GM23338 (cell line): ENCODE results near the gene OAT. TPM values are rescaled to one million over a fixed set of nuclear protein-coding genes. Genes with fewer than 3 reads are reported as not detected.

Source experiments
- ATAC-seq: fragments of 200-7000 bp; cut with Tn5 transposase; 3 replicates; pipeline ENCODE4 v1.9.1; 2020
- DNase-seq: peaks from one replicate; pipeline ENCODE4 v3.0.0-alpha.2; 2015; ENCODE audit warnings: low spot score
- H2AFZ ChIP-seq: fragments of 200-600 bp; sonication (generic); 2 replicates; pipeline ENCODE4 v1.8.0; 2016; ENCODE audit warnings: antibody characterized with exemption, mild to moderate bottlenecking, moderate library complexity
- H3F3A ChIP-seq: fragments of 200-600 bp; sonication (generic); replicated peaks from 2 replicates; pipeline ENCODE4 v1.8.0; 2017; ENCODE audit warnings: antibody characterized with exemption, mixed run types, low read depth
- H3K27ac ChIP-seq: fragments of 200-600 bp; sonication (generic); 2 replicates; pipeline ENCODE4 v1.6.1; 2016; ENCODE audit warnings: low read depth
- H3K27me3 ChIP-seq: fragments of 200-600 bp; sonication (generic); 2 replicates; pipeline ENCODE4 v1.8.0; 2016; ENCODE audit warnings: mild to moderate bottlenecking, mixed run types, moderate library complexity; ENCODE audit not compliant: insufficient read depth
- H3K36me3 ChIP-seq: fragments of 200-600 bp; sonication (generic); 2 replicates; pipeline ENCODE4 v1.8.0; 2016; ENCODE audit warnings: mild to moderate bottlenecking; ENCODE audit not compliant: insufficient read depth
- H3K4me1 ChIP-seq: fragments of 200-600 bp; sonication (generic); 2 replicates; pipeline ENCODE4 v1.8.0; 2016; ENCODE audit warnings: mild to moderate bottlenecking, moderate library complexity; ENCODE audit not compliant: insufficient read depth
- H3K4me2 ChIP-seq: fragments of 200-600 bp; sonication (generic); 2 replicates; pipeline ENCODE4 v1.7.1; 2017; ENCODE audit warnings: mixed run types
- H3K4me3 ChIP-seq: fragments of 200-600 bp; sonication (generic); 2 replicates; pipeline ENCODE4 v1.6.1; 2016; ENCODE audit warnings: mixed run types
- H3K79me2 ChIP-seq: fragments of 200-600 bp; sonication (generic); replicated peaks from 2 replicates; pipeline ENCODE4 v1.8.0; 2017; ENCODE audit warnings: mild to moderate bottlenecking; ENCODE audit not compliant: insufficient read depth
- H3K9me2 ChIP-seq: fragments of 200-600 bp; sonication (generic); 2 replicates; pipeline ENCODE4 v1.8.0; 2017; ENCODE audit not compliant: insufficient read depth
- H4K20me1 ChIP-seq: fragments of 200-600 bp; sonication (generic); replicated peaks from 2 replicates; pipeline ENCODE4 v1.8.0; 2017; ENCODE audit warnings: mild to moderate bottlenecking; ENCODE audit not compliant: insufficient read depth
- H3K27ac Mint-ChIP-seq: 2 replicates; pipeline ENCODE4 v1.8.0; 2020; ENCODE audit warnings: inconsistent platforms, mild to moderate bottlenecking, moderate library complexity, mixed read lengths
- H3K27me3 Mint-ChIP-seq: 3 replicates; pipeline ENCODE4 v1.8.0; 2022; ENCODE audit warnings: low read depth, mild to moderate bottlenecking, moderate library complexity, mixed read lengths, inconsistent platforms; ENCODE audit not compliant: insufficient read depth, poor library complexity
- H3K36me3 Mint-ChIP-seq: 3 replicates; pipeline ENCODE4 v1.8.0; 2021; ENCODE audit warnings: low read depth, mild to moderate bottlenecking, inconsistent platforms, moderate library complexity, mixed read lengths
- H3K4me1 Mint-ChIP-seq: 3 replicates; pipeline ENCODE4 v1.8.0; 2020; ENCODE audit warnings: mild to moderate bottlenecking, inconsistent platforms, mixed read lengths
- H3K4me3 Mint-ChIP-seq: 3 replicates; pipeline ENCODE4 v1.8.0; 2021; ENCODE audit warnings: moderate library complexity, mild to moderate bottlenecking, inconsistent platforms, mixed read lengths
- H3K9me3 Mint-ChIP-seq: 3 replicates; pipeline ENCODE4 v1.8.0; 2020; ENCODE audit warnings: moderate library complexity, mild to moderate bottlenecking, inconsistent platforms, mixed read lengths
- CREB1 ChIP-seq: fragments of 250-450 bp; sonication (Bioruptor Pico); IDR thresholded peaks from 2 replicates; pipeline ENCODE4 v1.5.0; 2020; ENCODE audit warnings: low read depth, mild to moderate bottlenecking, moderate library complexity
- EZH2 ChIP-seq: fragments of 200-600 bp; sonication (generic); IDR thresholded peaks from one replicate; pipeline ENCODE4 v1.8.0; 2017; ENCODE audit warnings: antibody characterized with exemption, mild to moderate bottlenecking, low read depth; ENCODE audit not compliant: unreplicated experiment
- EZH2phosphoT487 ChIP-seq: fragments of 200-600 bp; sonication (generic); IDR thresholded peaks from one replicate; pipeline ENCODE4 v1.8.1; 2018; ENCODE audit warnings: antibody characterized with exemption; ENCODE audit not compliant: unreplicated experiment
- NANOG ChIP-seq: IDR thresholded peaks from 2 replicates; pipeline ENCODE4 v1.6.1; 2016; ENCODE audit warnings: antibody characterized with exemption, borderline replicate concordance
- POLR2AphosphoS5 ChIP-seq: IDR thresholded peaks from 2 replicates; pipeline ENCODE4 v1.6.1; 2016; ENCODE audit warnings: antibody characterized with exemption, low read depth
- REST ChIP-seq: IDR thresholded peaks from one replicate; pipeline ENCODE4 v1.6.1; 2018; ENCODE audit warnings: antibody characterized with exemption; ENCODE audit not compliant: unreplicated experiment
- polyA plus RNA-seq: library from polyadenylated mRNA; unstranded; fragments of >200 nt; fragmentation: Nextera tagmentation; extraction: Ambion mirVana; gene quantifications from 2 replicates; pipeline ENCODE4 v1.2.1, GENCODE V29; 2016
- total RNA-seq: library from RNA; depleted of rRNA; stranded (reverse); fragments of >200 nt; shearing (Covaris generic); gene quantifications from 2 replicates; pipeline ENCODE4 v1.2.3, GENCODE V29; 2014
- TF ChIP-seq, protein P1 (sequence below): IDR thresholded peaks from 2 replicates; pipeline ENCODE4 v1.6.1; 2016; ENCODE audit warnings: antibody characterized with exemption
- TF ChIP-seq, protein P2 (sequence below), 2 experiments: fragments of 200-600 bp in 1 of 2; sonication (generic) in 1 of 2; conservative IDR thresholded peaks; 2 replicates each; pipeline versions ENCODE4 v1.5.1 to v1.6.1; 2016 to 2017; ENCODE audit warnings: antibody characterized with exemption in 2 of 2, low read depth in 2 of 2, mild to moderate bottlenecking in 2 of 2, moderate library complexity in 1 of 2

Gene OAT
- total and polyA plus RNA-seq, 2 experiments from 2014 or later = 131 to 139 TPM

DNA sequence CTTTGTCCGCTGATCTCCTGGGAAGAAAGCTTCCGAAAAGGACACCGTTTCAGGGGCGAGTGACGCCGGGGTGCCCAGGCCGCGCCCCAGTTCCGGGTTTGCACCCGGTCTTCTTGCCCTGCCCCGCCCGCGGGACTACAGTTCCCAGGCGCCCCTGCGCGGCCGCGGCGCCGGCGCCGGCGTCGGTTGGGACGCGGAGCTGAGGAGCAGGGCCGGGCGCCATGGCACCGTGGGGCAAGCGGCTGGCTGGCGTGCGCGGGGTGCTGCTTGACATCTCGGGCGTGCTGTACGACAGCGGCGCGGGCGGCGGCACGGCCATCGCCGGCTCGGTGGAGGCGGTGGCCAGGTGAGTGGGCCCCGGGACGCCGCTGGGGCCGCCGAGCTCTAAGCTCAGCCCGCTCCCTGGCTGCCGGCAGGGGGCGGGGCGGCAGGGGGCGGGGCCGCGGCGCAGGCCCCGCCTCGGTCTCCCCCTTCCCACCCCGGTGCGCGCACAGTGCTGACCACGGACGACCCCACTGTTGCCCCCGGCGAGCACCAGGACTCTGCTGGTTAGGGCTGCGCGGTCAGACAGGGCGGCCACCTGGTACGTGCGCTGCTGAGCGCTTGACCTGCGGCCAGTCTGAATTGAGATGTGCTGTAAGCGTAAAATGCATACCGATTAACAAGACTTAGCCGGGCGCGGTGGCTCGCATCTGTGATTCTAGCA, 43.1 kb upstream of the OAT start, which contains the start of gene LHPP:
Gene LHPP (plus strand): TSS at position 182 of the 706 bp plus-strand sequence. CDS start 40 bp downstream, at position 222.
- Mint-ChIP-seq H3K27ac (peak within 1 kb of the TSS; percentile 85), H3K4me1 (peaks cover 51% of the 10 kb centered on the region), H3K9me3 (no peaks in the 10 kb centered on the region), H3K36me3 (peaks cover 15% of the 10 kb centered on the region), H3K27me3 (peaks cover 18% of the 10 kb centered on the region), H3K4me3 (peak within 1 kb of the TSS; percentile 87)
- H3K79me2 ChIP-seq = peaks cover 18% of the 10 kb centered on the region
- DNase-seq (peak; percentile 89), ATAC-seq (peak; percentile 88)
- H3K36me3 ChIP-seq = peaks cover 4% of the 10 kb centered on the region; the same call in 1 of the 2 replicates
- H2AFZ ChIP-seq = peak within 1 kb of the TSS; percentile 92
- H3K27me3 ChIP-seq = no peaks in the 10 kb centered on the region
- H3K9me2 ChIP-seq = no peaks in the 10 kb centered on the region
- H3K4me3 ChIP-seq = peak within 1 kb of the TSS; percentile 70
- TF ChIP-seq, protein P1, sequence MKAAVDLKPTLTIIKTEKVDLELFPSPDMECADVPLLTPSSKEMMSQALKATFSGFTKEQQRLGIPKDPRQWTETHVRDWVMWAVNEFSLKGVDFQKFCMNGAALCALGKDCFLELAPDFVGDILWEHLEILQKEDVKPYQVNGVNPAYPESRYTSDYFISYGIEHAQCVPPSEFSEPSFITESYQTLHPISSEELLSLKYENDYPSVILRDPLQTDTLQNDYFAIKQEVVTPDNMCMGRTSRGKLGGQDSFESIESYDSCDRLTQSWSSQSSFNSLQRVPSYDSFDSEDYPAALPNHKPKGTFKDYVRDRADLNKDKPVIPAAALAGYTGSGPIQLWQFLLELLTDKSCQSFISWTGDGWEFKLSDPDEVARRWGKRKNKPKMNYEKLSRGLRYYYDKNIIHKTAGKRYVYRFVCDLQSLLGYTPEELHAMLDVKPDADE = peak; percentile 80
- TF ChIP-seq NANOG (no peak), REST (no peak), POLR2AphosphoS5 (peak; percentile 77), CREB1 (peak; percentile 80), EZH2phosphoT487 (no peak), EZH2 (no peak)
- TF ChIP-seq, protein P2, sequence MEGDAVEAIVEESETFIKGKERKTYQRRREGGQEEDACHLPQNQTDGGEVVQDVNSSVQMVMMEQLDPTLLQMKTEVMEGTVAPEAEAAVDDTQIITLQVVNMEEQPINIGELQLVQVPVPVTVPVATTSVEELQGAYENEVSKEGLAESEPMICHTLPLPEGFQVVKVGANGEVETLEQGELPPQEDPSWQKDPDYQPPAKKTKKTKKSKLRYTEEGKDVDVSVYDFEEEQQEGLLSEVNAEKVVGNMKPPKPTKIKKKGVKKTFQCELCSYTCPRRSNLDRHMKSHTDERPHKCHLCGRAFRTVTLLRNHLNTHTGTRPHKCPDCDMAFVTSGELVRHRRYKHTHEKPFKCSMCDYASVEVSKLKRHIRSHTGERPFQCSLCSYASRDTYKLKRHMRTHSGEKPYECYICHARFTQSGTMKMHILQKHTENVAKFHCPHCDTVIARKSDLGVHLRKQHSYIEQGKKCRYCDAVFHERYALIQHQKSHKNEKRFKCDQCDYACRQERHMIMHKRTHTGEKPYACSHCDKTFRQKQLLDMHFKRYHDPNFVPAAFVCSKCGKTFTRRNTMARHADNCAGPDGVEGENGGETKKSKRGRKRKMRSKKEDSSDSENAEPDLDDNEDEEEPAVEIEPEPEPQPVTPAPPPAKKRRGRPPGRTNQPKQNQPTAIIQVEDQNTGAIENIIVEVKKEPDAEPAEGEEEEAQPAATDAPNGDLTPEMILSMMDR (conservative IDR thresholded peaks at IDR 0.05; ENCODE audit: low read depth in 2 of 2) = no peak
- peaks cover 19% of the 10 kb centered on the region for H3F3A ChIP-seq
- peak within 1 kb of the TSS; percentile 83 for H3K4me2 ChIP-seq
- peaks cover 57% of the 10 kb centered on the region for H3K4me1 ChIP-seq
- 0 out of 2 replicates have a peak within 1 kb of the TSS, but pooled peaks have one; percentile 50 for H3K27ac ChIP-seq
- no peaks in the 10 kb centered on the region for H4K20me1 ChIP-seq
